Heart right ventricle (tissue), 16 donors: ENCODE measurements around the gene DPPA2. TPM values are rescaled to one million over a fixed set of nuclear protein-coding genes. Genes with fewer than 3 reads are reported as not detected.

ENCODE experiments used
- ATAC-seq, 8 donors: fragments of 200-7000 bp; cut with Tn5 transposase; one replicate each; pipeline ENCODE4 v1.9.1; 2020; ENCODE audit warnings: mild to moderate bottlenecking in 8 of 8, moderate library complexity in 8 of 8, moderate number of reproducible peaks in 1 of 8
- DNase-seq, 2 donors: peaks; one replicate each; pipeline ENCODE4 v3.0.0-alpha.2; 2020
- H3K27ac ChIP-seq, 10 donors: fragments of 200-600 bp; sonication (generic) in 2 of 10; one replicate each; pipeline versions ENCODE4 v1.5.0 to v1.8.0; 2020 to 2022; ENCODE audit warnings: mild to moderate bottlenecking in 3 of 10
- H3K27me3 ChIP-seq, 7 donors: fragments of 200-600 bp; one replicate each; pipeline ENCODE4 v1.8.0; 2021 to 2022; ENCODE audit warnings: mild to moderate bottlenecking in 2 of 7
- H3K36me3 ChIP-seq, 9 donors: fragments of 200-600 bp; sonication (generic) in 1 of 9; one replicate each; pipeline versions ENCODE4 v1.5.0 to v1.8.0; 2020 to 2022; ENCODE audit warnings: mild to moderate bottlenecking in 2 of 9
- H3K4me1 ChIP-seq, 9 donors: fragments of 200-600 bp; sonication (generic) in 1 of 9; one replicate each; pipeline versions ENCODE4 v1.5.0 to v1.8.0; 2020 to 2022; ENCODE audit warnings: mild to moderate bottlenecking in 4 of 9
- H3K4me3 ChIP-seq, 10 donors: fragments of 200-600 bp; sonication (generic) in 2 of 10; one replicate each; pipeline versions ENCODE4 v1.5.0 to v1.8.0; 2020 to 2022; ENCODE audit warnings: mild to moderate bottlenecking in 7 of 10, moderate library complexity in 2 of 10
- H3K9me3 ChIP-seq, 11 donors: fragments of 200-600 bp in 10 of 11; sonication (generic) in 2 of 11; one replicate each; pipeline versions ENCODE4 v1.5.0 to v1.8.0; 2013 to 2022; ENCODE audit warnings: mild to moderate bottlenecking in 2 of 11, control low read depth in 1 of 11, moderate library complexity in 1 of 11
- CTCF ChIP-seq, 9 donors: fragments of 200-600 bp; sonication (generic) in 2 of 9; IDR thresholded peaks; one replicate each; pipeline versions ENCODE4 v1.5.0 to v1.8.0; 2021 to 2022; ENCODE audit warnings: antibody characterized with exemption in 9 of 9, mild to moderate bottlenecking in 5 of 9, moderate library complexity in 1 of 9
- WGBS, 2 donors: extraction: QIAGEN DNeasy Blood & Tissue Kit; methylation state at CpG; one replicate each; pipeline ENCODE4 v1.1.7; 2013; ENCODE audit warnings: inconsistent platforms in 1 of 2; 5-methylcytosine and 5-hydroxymethylcytosine counted together
- intact Hi-C, 10 donors: fragments of 100-400 bp; cut with DNase I; formaldehyde crosslinking; loops; one replicate each; pipeline versions ENCODE4 v1.11.1 to v1.14.2; 2022
- polyA plus RNA-seq, 2 donors: library from polyadenylated mRNA; stranded (reverse); fragments of 200-250 nt; gene quantifications; one replicate each; pipeline ENCODE4 v1.2.3, GENCODE V29; 2013
- total RNA-seq, 10 donors: library from RNA; stranded (reverse); fragmentation: NEBNext Ultra II Directional in 3 of 10; extraction: Animal tissue kit (Norgen Biotek cat#: 25700) in 3 of 10; gene quantifications; one replicate each; pipeline versions ENCODE4 v1.2.1 to v1.2.4, GENCODE V29; 2021 to 2023
- donor health status: Arrhythmogenic right ventricular cardiomyopathy.
- donor health status: ischemic (EF 13 %, LVEDD 7.1; RV severe dilation, severe dysfunction).
- donor health status: healthy with polysubstance abuse.
- donor health status: DM: no; HTN: yes; CAD: no.
- donor health status: DM: no; HTN: no; CAD: no.
- donor health status: ischemic (EF 25% LVEDD 6.9; RV normal size, moderate dysfunction).
- donor health status: ischemic (EF 25% LVEDD 5.7; RV mildly dilated, moderate dysfunction).
- donor health status: healthy.
- donor health status: DM: yes; HTN: yes; CAD: no.
- donor health status: Ischemic cardiomyopathy.
- donor health status: ischemic (EF 35%, LVEDD 5.7; RV mildly dilated, moderate dysfunction).
- donor health status: nonischemic (EF 11% LVEDD 7.7; RV severe dilation, severe dysfunction).
- donor health status: DM: yes; HTN: yes; CAD: no.
- donor health status: PGD.
- donor health status: ischemic (EF 29% LVEDD 5.4; RV normal size, mild dysfunction).
- donor health status: nonischemic (EF 23%, LVEDD 6.1; RV moderate dilation, normal function).

DPPA2 gene
- total and polyA plus RNA-seq, 12 donors, result not detected

GRCh38 chr3:109331692-109332091 lies 15.4 kb upstream of the DPPA2 start:
- Histone ChIP-seq H3K27ac (no peak overlapping the region), H3K4me1 (peaks cover 0 to 7% (median 0%) of the 10 kb centered on the region in 9 donors), H3K4me3 (no peak overlapping the region), H3K27me3 (peaks cover 0 to 23% (median 12%) of the 10 kb centered on the region in 7 donors), H3K9me3 (no peaks in the 10 kb centered on the region), H3K36me3 (no peaks in the 10 kb centered on the region)
- intact Hi-C loops, result no loop called here
- 85 to 88% methylated on average over 5 of the region's 5 CpGs for WGBS, 2 donors
- ATAC-seq (no peak), DNase-seq (no peak)
- TF ChIP-seq CTCF (IDR thresholded peaks at IDR 0.05), result no peak

- ATAC-seq, result no peak
- Histone ChIP-seq H3K4me1 (no peaks in the 10 kb centered on the region), H3K27me3 (peaks cover 0 to 10% (median 3%) of the 10 kb centered on the region in 7 donors), H3K4me3 (no peak overlapping the region), H3K9me3 (no peaks in the 10 kb centered on the region), H3K27ac (no peak overlapping the region), H3K36me3 (no peaks in the 10 kb centered on the region)
- intact Hi-C loops, result no loop called here
- TF ChIP-seq CTCF (IDR thresholded peaks at IDR 0.05), result no peak
- 75 to 76% methylated on average over 7 of the region's 7 CpGs for WGBS, 2 donors
- DNase-seq, result no peak
Measured at GRCh38 chr3:109330405-109330804, 14.1 kb upstream of the DPPA2 start.

GRCh38 chr3:109328202-109328601 lies 11.9 kb upstream of the DPPA2 start:
- intact Hi-C loops, result no loop called here
- WGBS, 2 donors, result 63 to 70% methylated on average over 3 of the region's 3 CpGs
- DNase-seq (no peak), ATAC-seq (no peak)
- no peaks in the 10 kb centered on the region for H3K4me1 ChIP-seq
- no peaks in the 10 kb centered on the region for H3K9me3 ChIP-seq
- H3K27ac ChIP-seq, result no peak overlapping the region
- no peaks in the 10 kb centered on the region for H3K36me3 ChIP-seq
- no peaks in the 10 kb centered on the region for H3K27me3 ChIP-seq
- TF ChIP-seq CTCF (IDR thresholded peaks at IDR 0.05), result no peak
- no peak overlapping the region for H3K4me3 ChIP-seq

- DNase-seq (no peak), ATAC-seq (no peak)
- TF ChIP-seq CTCF (IDR thresholded peaks at IDR 0.05), result no peak
- no peaks in the 10 kb centered on the region for H3K4me1 ChIP-seq
- intact Hi-C loops, result no loop called here
- no peak overlapping the region for H3K27ac ChIP-seq
- 57% methylated on average over 3 of the region's 3 CpGs for WGBS, 2 donors
- H3K36me3 ChIP-seq, result no peaks in the 10 kb centered on the region
- no peaks in the 10 kb centered on the region for H3K27me3 ChIP-seq
- H3K9me3 ChIP-seq, result no peaks in the 10 kb centered on the region
- no peak overlapping the region for H3K4me3 ChIP-seq
Measured at GRCh38 chr3:109325657-109326056, 9.3 kb upstream of the DPPA2 start.
